HL-60 (cell line): Measurements from ENCODE around the gene C2CD4C.

ENCODE experiments used
- DNase-seq, 2 experiments: peaks; one replicate each; pipeline ENCODE4 v3.0.0-alpha.2; 2010 to 2020; ENCODE audit warnings: low read depth in 1 of 2, low spot score in 1 of 2
- H3K27ac ChIP-seq: fragments of 250-450 bp; sonication (Bioruptor Pico); replicated peaks from 2 replicates; pipeline ENCODE4 v1.5.1; 2020; ENCODE audit warnings: mild to moderate bottlenecking, moderate library complexity
- H3K27me3 ChIP-seq: fragments of 250-450 bp; sonication (Bioruptor Pico); 2 replicates; pipeline ENCODE4 v1.5.1; 2021; ENCODE audit warnings: mild to moderate bottlenecking, moderate library complexity; ENCODE audit not compliant: insufficient read depth, poor library complexity, severe bottlenecking
- H3K4me3 ChIP-seq: replicated peaks from 2 replicates; pipeline ENCODE4 v1.5.1; 2011; ENCODE audit warnings: mild to moderate bottlenecking, control low read depth, low read length; ENCODE audit not compliant: insufficient read depth
- CTCF ChIP-seq: IDR thresholded peaks from one replicate; pipeline ENCODE4 v1.5.1; 2011; ENCODE audit warnings: low read length, control low read depth, inconsistent platforms; ENCODE audit not compliant: insufficient read depth
- GABPA ChIP-seq: IDR thresholded peaks from 2 replicates; pipeline ENCODE4 v1.6.1; 2012; ENCODE audit warnings: low read depth
- POLR2AphosphoS5 ChIP-seq: IDR thresholded peaks from 2 replicates; pipeline ENCODE4 v1.6.1; 2012; ENCODE audit warnings: low read depth
- SPI1 ChIP-seq: IDR thresholded peaks from 2 replicates; pipeline ENCODE4 v1.6.1; 2012; ENCODE audit warnings: low read depth, mild to moderate bottlenecking, borderline replicate concordance
- TF ChIP-seq, protein P1 (sequence below): IDR thresholded peaks from 2 replicates; pipeline ENCODE4 v1.6.1; 2012; ENCODE audit warnings: low read depth; ENCODE audit not compliant: insufficient replicate concordance

Gene C2CD4C

DNA sequence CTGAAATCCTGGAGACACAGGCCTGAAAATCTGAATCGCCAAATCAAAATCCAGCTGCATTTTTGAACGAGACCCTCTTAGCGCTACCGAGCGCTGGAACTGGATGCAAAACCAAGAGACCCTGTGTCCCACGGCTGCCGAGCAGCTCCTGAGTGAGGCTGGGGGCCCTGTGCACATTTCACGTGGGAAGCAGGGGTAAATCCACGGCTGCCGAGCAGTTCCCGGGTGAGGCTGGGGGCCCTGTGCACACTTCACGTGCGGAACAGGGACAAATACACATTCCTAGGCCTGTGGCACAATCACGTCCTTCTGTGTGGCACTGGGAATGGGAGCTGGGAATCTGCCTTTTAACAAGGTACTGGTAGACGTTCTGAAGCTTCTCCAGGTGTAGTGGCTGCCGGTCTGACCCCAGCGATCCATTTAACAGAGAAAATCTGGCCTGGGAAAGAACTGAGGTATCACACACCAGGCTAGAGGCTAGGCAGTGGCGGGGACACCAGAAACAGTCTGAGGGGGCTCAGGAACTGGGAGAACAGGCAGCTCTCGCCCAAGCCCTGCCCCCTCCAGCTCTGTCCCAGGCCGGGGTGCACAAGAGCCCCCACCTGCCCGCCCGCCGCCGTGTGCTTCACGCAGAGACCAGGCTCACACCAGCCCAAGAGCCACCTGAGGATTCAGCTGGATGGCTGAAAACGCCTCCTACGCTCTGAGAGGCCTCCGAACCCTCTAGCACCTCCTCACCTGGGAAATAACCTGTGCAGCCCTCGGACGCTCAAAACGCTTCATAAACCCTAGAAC is 11.0 kb upstream of the C2CD4C start:
- Histone ChIP-seq H3K4me3 (no peak overlapping the region), H3K27ac (no peak overlapping the region), H3K27me3 (no peaks in the 10 kb centered on the region)
- no peak for DNase-seq
- TF ChIP-seq GABPA (no peak), CTCF (no peak), POLR2AphosphoS5 (no peak), SPI1 (no peak)
- TF ChIP-seq, protein P1, sequence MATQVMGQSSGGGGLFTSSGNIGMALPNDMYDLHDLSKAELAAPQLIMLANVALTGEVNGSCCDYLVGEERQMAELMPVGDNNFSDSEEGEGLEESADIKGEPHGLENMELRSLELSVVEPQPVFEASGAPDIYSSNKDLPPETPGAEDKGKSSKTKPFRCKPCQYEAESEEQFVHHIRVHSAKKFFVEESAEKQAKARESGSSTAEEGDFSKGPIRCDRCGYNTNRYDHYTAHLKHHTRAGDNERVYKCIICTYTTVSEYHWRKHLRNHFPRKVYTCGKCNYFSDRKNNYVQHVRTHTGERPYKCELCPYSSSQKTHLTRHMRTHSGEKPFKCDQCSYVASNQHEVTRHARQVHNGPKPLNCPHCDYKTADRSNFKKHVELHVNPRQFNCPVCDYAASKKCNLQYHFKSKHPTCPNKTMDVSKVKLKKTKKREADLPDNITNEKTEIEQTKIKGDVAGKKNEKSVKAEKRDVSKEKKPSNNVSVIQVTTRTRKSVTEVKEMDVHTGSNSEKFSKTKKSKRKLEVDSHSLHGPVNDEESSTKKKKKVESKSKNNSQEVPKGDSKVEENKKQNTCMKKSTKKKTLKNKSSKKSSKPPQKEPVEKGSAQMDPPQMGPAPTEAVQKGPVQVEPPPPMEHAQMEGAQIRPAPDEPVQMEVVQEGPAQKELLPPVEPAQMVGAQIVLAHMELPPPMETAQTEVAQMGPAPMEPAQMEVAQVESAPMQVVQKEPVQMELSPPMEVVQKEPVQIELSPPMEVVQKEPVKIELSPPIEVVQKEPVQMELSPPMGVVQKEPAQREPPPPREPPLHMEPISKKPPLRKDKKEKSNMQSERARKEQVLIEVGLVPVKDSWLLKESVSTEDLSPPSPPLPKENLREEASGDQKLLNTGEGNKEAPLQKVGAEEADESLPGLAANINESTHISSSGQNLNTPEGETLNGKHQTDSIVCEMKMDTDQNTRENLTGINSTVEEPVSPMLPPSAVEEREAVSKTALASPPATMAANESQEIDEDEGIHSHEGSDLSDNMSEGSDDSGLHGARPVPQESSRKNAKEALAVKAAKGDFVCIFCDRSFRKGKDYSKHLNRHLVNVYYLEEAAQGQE, result no peak

GRCh38 chr19:418761-419671 is 10.1 kb upstream of the C2CD4C start:
- Histone ChIP-seq H3K27me3 (no peaks in the 10 kb centered on the region), H3K4me3 (no peak overlapping the region), H3K27ac (no peak overlapping the region)
- TF ChIP-seq GABPA, result no peak
- TF ChIP-seq POLR2AphosphoS5, result no peak
- no peak for DNase-seq

DNA sequence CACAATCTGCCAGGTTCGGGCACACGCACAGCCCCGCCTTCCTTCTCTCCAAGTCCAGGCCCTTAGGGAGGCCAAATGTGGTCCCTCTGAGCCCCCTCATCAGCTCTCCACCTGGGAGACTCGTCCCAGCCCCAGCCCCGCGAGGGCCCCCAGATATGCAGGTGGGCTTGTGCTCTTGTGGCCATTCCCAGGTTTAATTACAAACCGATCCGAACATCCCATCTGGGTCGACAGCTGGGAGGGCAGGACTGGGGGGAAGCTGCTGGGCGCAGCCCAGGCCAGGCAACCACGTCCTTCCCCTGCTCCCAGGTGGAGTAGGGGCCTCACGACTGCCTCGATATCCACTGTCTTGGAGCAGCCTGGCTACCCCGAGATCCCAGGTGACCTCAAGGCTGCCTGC is 7.5 kb upstream of the C2CD4C start:
- Histone ChIP-seq H3K27me3 (no peaks in the 10 kb centered on the region), H3K27ac (no peak overlapping the region), H3K4me3 (no peak overlapping the region)
- DNase-seq, result no peak
- TF ChIP-seq POLR2AphosphoS5, result no peak
- no peak for TF ChIP-seq SPI1
- TF ChIP-seq GABPA, result no peak
- no peak for TF ChIP-seq CTCF
- TF ChIP-seq, protein P1, result no peak

DNA sequence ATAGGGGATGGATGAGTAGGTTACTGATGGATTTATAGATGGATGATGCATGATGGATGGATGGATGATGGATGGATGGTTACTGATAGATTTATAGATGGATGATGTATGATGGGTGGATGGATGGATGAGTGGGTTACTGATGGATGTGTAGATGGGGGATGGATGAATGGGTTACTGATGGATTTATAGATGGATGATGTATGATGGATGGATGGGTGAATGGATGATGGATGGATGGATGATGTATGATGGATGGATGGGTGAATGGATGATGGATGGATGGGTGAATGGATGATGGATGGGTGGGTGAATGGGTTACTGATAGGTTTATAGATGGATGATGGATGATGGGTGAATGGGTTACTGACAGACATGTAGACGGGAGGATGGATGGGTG is 6.3 kb upstream of the C2CD4C start:
- DNase-seq, result no peak

More for the DNA sequence above, 6.3 kb upstream of the C2CD4C start:
- TF ChIP-seq, protein P1, result no peak
- TF ChIP-seq GABPA (no peak), POLR2AphosphoS5 (no peak), CTCF (no peak), SPI1 (no peak)
- Histone ChIP-seq H3K4me3 (no peak overlapping the region), H3K27ac (no peak overlapping the region), H3K27me3 (peaks cover under 1% of the 10 kb centered on the region)
